ENCODE measurements around the gene ADAM12.
A peak's percentile ranks its signal among the peaks of the same experiment; 100 is the strongest.

Gene ADAM12

DNA sequence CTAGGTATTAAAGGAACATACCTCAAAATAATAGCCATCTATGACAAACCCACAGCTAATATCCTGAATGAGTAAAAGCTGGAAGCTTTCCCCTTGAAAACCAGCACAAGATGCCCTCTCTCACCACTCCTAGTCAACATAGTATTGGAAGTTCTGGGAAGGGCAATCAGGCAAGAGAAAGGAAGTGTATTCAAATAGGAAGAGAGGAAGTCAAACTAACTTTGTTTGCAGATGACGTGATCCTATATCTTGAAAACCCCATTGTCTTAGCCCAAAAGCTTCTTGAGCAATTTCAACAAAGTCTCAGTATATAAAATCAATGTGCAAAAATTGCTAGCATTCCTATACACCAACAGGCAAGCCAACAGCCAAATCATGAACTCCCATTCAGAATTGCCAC lies 360.6 kb downstream of the ADAM12 start:
- Mint-ChIP-seq H3K27me3 (no peaks in the 10 kb centered on the region), H3K27ac (no peak overlapping the region), H3K4me1 (no peaks in the 10 kb centered on the region), H3K4me3 (no peak overlapping the region), H3K9me3 (peaks cover 17 to 33% of the 10 kb centered on the region in 2 donors)
- DNase-seq (no peak), ATAC-seq (no peak)

DNA sequence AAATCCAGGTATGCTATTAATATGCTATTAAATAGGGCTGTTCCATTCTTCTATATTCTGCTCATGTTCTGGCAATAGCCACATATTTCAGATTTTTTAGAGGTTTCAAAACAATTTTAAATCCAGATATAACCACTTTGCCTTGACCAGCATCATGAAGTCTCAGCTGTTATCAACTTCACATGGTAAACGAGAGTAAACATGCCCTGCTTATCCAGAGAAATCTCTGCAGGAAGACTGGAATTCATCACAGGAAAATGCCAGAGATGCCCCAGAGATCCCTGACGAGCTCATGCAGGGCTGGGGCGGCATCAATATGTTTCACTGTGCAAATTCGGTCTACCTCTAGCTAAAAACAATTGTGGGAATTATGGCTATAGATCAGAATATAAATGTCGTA lies 365.4 kb downstream of the ADAM12 start:
- DNase-seq = no peak
- Mint-ChIP-seq H3K27me3 (peaks cover 6% of the 10 kb centered on the region), H3K27ac (no peak overlapping the region), H3K4me1 (no peaks in the 10 kb centered on the region), H3K4me3 (no peak overlapping the region), H3K9me3 (peaks cover 10 to 26% of the 10 kb centered on the region in 2 donors)
- ATAC-seq = no peak

DNA sequence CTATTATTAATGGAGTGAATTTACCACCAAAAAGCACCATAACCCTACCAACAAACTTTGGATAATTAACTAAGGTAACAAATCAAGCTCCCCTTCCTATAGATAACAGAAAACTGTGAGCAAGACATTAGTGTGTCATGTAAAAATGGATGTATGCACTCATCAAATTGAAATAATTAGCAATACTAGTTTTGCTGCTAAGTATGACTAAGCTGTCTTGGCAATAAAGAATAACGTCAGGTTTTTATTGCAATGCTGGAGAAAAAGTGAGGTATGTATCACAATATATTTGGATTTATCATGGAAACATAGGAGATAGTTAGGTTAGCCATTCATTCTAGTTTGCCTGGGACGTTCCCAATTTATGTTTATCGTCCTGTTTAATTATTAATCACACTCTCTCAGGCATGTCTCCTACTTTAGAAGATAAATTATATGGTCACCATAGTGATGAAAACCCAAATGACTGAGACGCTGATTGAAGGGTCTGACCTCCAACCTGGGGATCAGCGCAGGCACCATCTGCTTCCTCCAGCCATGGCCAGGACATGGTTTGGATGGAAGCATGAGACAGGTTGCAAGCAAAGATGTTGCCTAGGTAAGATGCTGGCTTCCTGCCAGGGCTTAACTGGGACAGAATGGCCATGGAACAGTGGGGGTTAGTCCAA lies 366.3 kb downstream of the ADAM12 start:
- Mint-ChIP-seq H3K27me3 (peaks cover 6% of the 10 kb centered on the region), H3K9me3 (peaks cover 5 to 20% of the 10 kb centered on the region in 2 donors)
- DNase-seq = no peak

GRCh38 chr10:126017961-126018560 lies 370.2 kb downstream of the ADAM12 start:
- ATAC-seq = no peak
- Mint-ChIP-seq H3K4me3 (no peak overlapping the region), H3K4me1 (no peaks in the 10 kb centered on the region), H3K27me3 (peaks cover 6% of the 10 kb centered on the region), H3K27ac (no peak overlapping the region), H3K9me3 (no peaks in the 10 kb centered on the region)
- DNase-seq = no peak

More for the DNA sequence above, 366.3 kb downstream of the ADAM12 start:
- Mint-ChIP-seq H3K27ac (no peak overlapping the region), H3K4me1 (no peaks in the 10 kb centered on the region), H3K4me3 (no peak overlapping the region)
- ATAC-seq = no peak

DNA sequence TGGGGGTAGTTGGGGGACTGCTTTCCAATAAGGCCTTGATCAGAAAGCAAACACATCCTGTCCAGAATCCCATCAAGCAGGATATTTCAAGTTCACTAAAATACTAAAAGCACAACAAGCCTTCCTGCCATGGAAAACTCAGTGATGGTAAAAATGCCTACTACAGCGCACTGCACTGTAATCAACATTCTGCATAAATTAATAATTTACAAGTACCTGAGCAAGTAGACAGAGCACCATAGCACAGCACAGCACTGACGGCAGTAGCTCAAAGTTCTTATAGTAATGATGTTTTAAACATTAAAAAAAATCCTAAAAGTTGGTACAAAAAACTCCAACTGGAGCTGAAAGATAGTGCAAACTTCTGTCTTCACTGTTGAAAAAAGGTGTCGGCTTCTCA lies 371.4 kb downstream of the ADAM12 start:
- DNase-seq (no peak), ATAC-seq (no peak)
- no peaks in the 10 kb centered on the region for H3K4me1 Mint-ChIP-seq
- no peaks in the 10 kb centered on the region for H3K9me3 Mint-ChIP-seq
- H3K27me3 Mint-ChIP-seq = peaks cover 6% of the 10 kb centered on the region
- H3K4me3 Mint-ChIP-seq = no peak overlapping the region
- H3K27ac Mint-ChIP-seq = no peak overlapping the region

DNA sequence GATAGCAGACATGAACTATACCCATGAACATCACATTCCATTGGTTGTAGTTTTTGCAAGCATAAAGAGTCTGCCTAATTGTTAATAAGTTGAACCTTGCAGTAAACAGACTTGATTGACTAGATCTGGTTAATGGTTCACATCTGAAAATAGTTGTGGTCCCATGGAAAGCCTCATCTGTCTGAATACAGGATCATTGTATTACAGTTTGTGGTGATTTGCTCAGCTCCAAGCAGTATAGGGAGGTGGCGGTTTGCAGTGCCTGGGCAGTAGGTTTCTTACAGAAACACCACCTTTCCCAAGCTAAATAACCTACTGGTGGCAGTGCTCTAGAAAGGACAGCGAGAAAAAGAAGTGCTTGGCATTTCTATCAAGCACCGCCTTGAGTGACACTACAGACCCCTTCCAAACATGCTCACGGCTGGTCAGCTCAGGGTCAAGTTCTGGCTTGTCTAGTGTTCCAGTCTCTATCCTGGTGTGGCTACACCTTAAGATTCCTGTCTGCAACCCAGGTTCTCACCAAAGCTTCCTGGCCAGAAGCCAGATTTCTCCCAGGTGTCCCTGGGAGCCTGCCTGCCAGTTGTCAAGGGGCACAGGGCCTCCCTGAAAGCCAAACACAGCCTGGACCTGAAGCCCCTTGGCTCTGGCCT lies 372.0 kb downstream of the ADAM12 start:
- DNase-seq (no peak), ATAC-seq (no peak)
- H3K27me3 Mint-ChIP-seq = peaks cover 6% of the 10 kb centered on the region
- H3K4me1 Mint-ChIP-seq = no peaks in the 10 kb centered on the region
- H3K27ac Mint-ChIP-seq = no peak overlapping the region
- no peak overlapping the region for H3K4me3 Mint-ChIP-seq
- no peaks in the 10 kb centered on the region for H3K9me3 Mint-ChIP-seq

GRCh38 chr10:126015413-126015812 lies 372.9 kb downstream of the ADAM12 start:
- Mint-ChIP-seq H3K9me3 (no peaks in the 10 kb centered on the region), H3K27me3 (peaks cover 6% of the 10 kb centered on the region), H3K4me1 (no peaks in the 10 kb centered on the region), H3K4me3 (no peak overlapping the region), H3K27ac (no peak overlapping the region)
- DNase-seq (no peak), ATAC-seq (no peak)

DNA sequence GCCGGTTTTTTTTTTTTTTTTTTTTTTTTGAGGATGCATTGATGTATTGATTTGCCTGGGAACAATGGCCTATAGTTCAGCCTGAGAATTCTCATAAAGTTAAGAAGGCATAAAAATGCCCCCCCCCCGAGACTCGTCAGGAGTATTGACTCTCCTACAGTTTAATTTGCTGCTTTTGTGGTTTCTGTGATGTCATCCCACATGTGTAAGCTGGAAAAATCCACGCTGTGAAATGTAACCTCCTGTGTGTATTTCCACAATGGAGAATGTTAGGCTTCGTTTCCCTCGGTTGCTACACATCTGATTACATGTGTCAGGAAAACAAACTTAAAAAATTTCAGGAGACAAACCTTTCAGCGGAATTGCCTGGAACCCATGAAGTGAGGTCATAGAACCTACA lies 374.0 kb downstream of the ADAM12 start:
- no peak for ATAC-seq
- Mint-ChIP-seq H3K9me3 (no peaks in the 10 kb centered on the region), H3K4me1 (no peaks in the 10 kb centered on the region), H3K27ac (no peak overlapping the region), H3K27me3 (peaks cover 4% of the 10 kb centered on the region), H3K4me3 (no peak overlapping the region)
- DNase-seq = no peak

GRCh38 chr10:126013489-126014281 lies 374.6 kb downstream of the ADAM12 start:
- Mint-ChIP-seq H3K27ac (no peak overlapping the region), H3K4me3 (no peak overlapping the region), H3K4me1 (no peaks in the 10 kb centered on the region), H3K9me3 (no peaks in the 10 kb centered on the region), H3K27me3 (no peaks in the 10 kb centered on the region)
- ATAC-seq (no peak), DNase-seq (no peak)

GRCh38 chr10:126012485-126012884 lies 375.8 kb downstream of the ADAM12 start:
- H3K27me3 Mint-ChIP-seq = no peaks in the 10 kb centered on the region
- H3K4me3 Mint-ChIP-seq = no peak overlapping the region
- DNase-seq (no peak), ATAC-seq (no peak)
- no peak overlapping the region for H3K27ac Mint-ChIP-seq
- H3K4me1 Mint-ChIP-seq = no peaks in the 10 kb centered on the region
- H3K9me3 Mint-ChIP-seq = no peaks in the 10 kb centered on the region

DNA sequence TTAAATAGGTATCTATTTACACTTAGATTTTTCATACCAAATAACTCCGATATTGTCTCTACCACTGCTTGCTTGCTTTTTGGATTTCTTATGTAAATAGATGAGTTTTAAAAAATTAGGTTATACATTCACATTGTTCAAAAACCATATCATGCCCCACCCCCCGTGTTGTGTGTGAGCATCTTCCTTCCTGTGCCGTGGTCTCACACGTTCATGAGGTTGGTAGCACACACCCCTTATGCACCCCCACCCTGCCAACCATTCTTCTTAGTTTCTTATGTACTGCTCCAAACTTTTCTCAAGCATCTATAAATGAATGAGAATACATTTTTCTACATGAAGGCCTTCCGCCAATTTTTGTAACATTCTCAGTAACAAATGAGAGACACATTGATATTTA lies 376.3 kb downstream of the ADAM12 start:
- H3K9me3 Mint-ChIP-seq = no peaks in the 10 kb centered on the region
- no peaks in the 10 kb centered on the region for H3K4me1 Mint-ChIP-seq
- DNase-seq = no peak
- H3K4me3 Mint-ChIP-seq = no peak overlapping the region
- no peak overlapping the region for H3K27ac Mint-ChIP-seq
- no peaks in the 10 kb centered on the region for H3K27me3 Mint-ChIP-seq
- ATAC-seq = no peak

DNA sequence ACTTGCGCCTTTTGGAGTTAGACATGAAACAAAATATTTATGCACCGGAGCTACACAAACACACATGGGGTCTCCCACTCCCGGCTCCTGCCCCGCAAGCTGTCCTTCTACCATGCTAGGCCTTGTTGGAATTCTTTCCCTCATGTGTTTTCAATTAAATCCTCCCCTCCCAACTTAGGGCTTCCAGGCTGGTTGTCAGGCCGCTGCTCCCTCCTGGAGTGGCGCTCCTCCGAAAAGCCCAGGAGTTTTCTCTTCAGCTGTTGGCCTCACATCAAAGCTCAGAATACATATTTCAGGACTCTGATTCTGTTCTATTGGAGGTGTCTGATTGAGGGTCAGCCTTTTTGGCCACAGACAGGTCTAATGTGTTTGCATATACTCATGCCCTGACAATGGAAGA lies 378.6 kb downstream of the ADAM12 start:
- H3K27ac Mint-ChIP-seq = no peak overlapping the region
- no peak for DNase-seq
- H3K4me3 Mint-ChIP-seq = no peak overlapping the region

GRCh38 chr10:126006906-126007305 lies 381.4 kb downstream of the ADAM12 start:
- Mint-ChIP-seq H3K9me3 (no peaks in the 10 kb centered on the region), H3K27me3 (no peaks in the 10 kb centered on the region), H3K4me3 (no peak overlapping the region), H3K27ac (peak overlapping the region in 1 of 2 donors; percentile 57), H3K4me1 (no peaks in the 10 kb centered on the region)
- DNase-seq (no peak), ATAC-seq (no peak)

More for the DNA sequence above, 378.6 kb downstream of the ADAM12 start:
- H3K27me3 Mint-ChIP-seq = no peaks in the 10 kb centered on the region
- H3K4me1 Mint-ChIP-seq = no peaks in the 10 kb centered on the region
- H3K9me3 Mint-ChIP-seq = no peaks in the 10 kb centered on the region
- ATAC-seq = no peak

DNA sequence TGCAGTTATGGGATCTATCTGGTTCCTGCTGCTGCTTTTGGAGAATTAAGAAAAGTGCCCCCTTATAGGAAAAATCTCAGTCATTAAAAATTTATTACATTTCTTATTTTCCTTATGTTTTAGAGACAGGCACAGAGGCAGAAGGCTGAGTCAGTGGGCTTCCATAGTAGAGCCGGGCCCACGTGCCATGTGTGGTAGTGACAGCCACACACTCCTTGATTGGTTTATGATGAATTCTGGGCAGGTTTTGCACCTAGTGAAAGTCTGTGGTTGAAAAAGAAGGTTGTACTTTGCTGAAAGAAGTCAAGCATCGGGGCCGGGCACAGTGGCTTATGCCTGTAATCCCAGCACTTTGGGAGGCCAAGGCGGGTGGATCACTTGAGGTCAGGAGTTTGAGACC lies 382.0 kb downstream of the ADAM12 start:
- no peak for ATAC-seq
- Mint-ChIP-seq H3K27me3 (no peaks in the 10 kb centered on the region), H3K4me1 (no peaks in the 10 kb centered on the region), H3K27ac (no peak overlapping the region), H3K4me3 (no peak overlapping the region), H3K9me3 (no peaks in the 10 kb centered on the region)
- no peak for DNase-seq

GRCh38 chr10:126004752-126005151 lies 383.5 kb downstream of the ADAM12 start:
- no peak for ATAC-seq
- no peak for DNase-seq
- H3K27me3 Mint-ChIP-seq = no peaks in the 10 kb centered on the region
- no peaks in the 10 kb centered on the region for H3K9me3 Mint-ChIP-seq
- no peaks in the 10 kb centered on the region for H3K4me1 Mint-ChIP-seq
- H3K27ac Mint-ChIP-seq = no peak overlapping the region
- no peak overlapping the region for H3K4me3 Mint-ChIP-seq

DNA sequence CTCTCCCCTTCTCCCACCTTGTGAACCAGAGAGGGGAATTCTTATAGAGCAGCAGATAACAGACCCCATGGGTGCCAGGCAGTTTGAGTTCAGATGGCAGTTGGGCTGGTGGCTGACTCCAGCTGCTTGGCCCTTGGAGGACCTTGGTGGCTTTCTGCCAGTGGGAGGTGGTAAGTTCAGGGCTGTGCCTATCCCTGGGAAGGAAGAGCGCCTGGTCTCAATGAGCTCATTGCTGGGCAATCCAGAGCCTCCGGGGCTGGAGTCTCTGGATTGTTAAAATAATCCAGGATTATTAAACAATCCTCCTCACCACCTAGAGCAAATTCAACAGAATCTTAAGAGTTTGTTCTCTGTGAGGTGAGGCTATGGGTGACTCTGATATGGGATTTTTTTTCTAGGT lies 386.7 kb downstream of the ADAM12 start:
- no peaks in the 10 kb centered on the region for H3K9me3 Mint-ChIP-seq
- H3K27ac Mint-ChIP-seq = no peak overlapping the region
- H3K4me1 Mint-ChIP-seq = no peaks in the 10 kb centered on the region
- no peaks in the 10 kb centered on the region for H3K27me3 Mint-ChIP-seq
- DNase-seq (no peak), ATAC-seq (no peak)
- no peak overlapping the region for H3K4me3 Mint-ChIP-seq

Data from stimulated activated naive CD8-positive, alpha-beta T cell treated with anti-CD3 and anti-CD28 coated beads, Interleukin-15, amount 100 ng/mL, for 72 hours (primary cell).